Islet of Langerhans (tissue), 1 donor: ENCODE results near the gene RYR2.
"Not testable (repeated sequence)": the region's sequence is repeated elsewhere in the genome, so short reads cannot be mapped to it uniquely, and the experiment has no call there.

Source experiments
- FAIRE-seq: peaks from one replicate; lab custom pipeline; 2011; peaks lifted over from hg19 to GRCh38; lab: Jason Lieb, UNC

RYR2 gene

DNA sequence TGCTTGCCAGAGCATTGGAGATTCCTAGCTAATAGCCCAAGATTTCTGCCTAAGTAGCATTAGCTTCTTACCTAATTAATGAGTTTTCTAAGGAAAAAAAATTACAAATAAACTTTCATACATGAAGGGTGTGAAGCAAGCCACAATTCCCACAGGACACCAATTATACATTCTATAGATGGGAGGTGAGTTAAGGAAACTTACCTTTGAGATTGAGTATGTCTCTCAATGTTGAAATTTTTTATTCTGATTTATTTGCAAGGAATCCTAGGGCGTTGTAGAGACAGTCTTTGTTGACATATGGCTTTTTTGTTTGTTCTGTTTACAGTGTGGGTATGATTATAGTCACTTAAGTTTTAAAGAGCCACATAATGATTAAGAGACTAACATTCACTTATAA lies 313.0 kb downstream of the RYR2 start:
- FAIRE-seq, result no peak

DNA sequence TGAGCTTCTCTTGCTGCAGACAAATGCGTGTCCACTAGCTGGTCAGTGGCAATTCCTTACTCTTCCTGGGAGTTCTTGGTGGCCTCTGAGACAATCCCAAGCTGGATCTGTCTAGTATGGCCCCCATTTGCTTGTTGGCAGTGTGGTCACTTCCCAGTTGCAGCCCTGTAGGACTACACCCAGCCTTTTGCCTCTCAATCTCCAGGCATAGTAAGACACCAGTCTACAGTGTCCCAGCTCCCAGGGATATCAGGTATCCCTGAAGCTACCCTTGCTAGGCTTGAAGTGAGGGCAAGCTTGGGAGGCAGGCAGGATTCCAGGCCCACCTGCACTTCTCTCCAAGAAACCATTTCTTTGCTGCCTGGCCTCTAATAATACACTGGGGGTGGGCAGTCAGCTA lies 316.6 kb downstream of the RYR2 start:
- FAIRE-seq, result no peak

DNA sequence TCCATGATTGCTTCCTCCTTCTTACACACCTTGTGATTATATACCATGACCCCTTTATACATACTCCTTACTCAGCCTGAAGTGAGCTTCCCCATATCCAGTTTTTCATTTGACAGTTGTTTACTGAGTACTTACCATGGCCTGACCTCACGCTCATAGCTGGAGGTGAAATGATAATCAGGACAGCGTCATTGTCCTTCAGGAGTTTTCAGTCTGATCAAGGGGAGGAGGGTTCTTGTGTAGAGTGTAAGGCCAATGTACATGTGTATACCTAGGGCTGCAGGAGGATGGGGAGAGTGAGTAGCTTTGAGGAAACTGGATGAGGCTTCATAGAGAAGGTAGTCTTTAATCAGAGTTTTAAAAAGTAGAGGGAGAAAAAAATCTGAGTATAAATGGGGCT lies 325.8 kb downstream of the RYR2 start:
- FAIRE-seq, result no peak

DNA sequence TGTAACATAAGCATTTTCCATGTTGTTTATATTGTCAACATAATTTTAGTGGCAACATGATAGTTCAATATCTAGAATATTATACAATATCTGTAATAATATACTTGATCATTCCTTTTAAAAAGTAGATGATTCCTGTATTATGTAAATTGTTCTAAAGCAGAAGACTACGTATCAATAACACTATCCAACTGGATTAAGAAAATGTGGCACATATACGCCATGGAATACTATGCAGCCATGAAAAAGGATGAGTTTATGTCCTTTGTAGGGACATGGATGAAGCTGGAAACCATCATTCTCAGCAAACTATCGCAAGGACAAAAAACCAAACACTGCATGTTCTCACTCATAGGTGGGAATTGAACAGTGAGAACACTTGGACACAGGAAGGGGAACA lies 329.5 kb downstream of the RYR2 start:
- not testable (repeated sequence) for FAIRE-seq

DNA sequence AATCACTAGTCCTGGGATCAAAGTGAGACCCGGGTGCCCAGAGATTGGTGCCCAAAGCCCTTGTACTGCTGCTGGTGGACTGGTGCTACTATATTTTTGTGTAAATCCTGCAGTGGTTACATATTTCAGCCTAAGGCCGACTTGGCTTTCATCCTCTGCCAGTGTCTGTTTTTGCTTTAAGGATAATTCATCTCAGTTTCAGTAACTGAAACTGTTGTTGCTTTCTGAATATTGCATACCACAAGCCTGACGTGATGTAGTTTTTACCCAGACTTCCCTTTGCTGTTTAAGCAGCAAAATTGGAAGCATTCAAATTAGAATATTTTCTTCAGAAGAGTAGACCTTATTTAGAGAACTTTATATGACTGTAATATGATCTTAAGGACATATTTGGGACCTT lies 341.8 kb downstream of the RYR2 start:
- no peak for FAIRE-seq

DNA sequence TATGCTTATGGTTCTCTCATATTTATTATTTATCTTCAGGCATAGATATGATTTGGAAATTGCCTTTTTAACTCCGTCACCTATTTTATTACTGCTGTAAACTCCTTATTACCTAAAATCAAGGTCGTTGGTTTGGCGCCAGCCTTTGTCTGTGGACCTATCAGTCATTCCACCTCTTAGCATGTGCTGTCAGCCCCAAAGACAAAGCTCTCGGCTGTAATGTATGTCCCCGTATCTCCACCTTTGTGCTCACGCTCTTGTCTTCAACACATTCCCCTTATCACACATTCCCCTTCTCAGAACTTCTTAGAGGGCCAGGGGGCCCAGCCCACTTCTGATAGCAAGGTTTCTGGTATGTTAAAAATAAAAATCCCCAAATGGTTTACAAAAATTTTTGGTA lies 342.2 kb downstream of the RYR2 start:
- FAIRE-seq, result no peak

DNA sequence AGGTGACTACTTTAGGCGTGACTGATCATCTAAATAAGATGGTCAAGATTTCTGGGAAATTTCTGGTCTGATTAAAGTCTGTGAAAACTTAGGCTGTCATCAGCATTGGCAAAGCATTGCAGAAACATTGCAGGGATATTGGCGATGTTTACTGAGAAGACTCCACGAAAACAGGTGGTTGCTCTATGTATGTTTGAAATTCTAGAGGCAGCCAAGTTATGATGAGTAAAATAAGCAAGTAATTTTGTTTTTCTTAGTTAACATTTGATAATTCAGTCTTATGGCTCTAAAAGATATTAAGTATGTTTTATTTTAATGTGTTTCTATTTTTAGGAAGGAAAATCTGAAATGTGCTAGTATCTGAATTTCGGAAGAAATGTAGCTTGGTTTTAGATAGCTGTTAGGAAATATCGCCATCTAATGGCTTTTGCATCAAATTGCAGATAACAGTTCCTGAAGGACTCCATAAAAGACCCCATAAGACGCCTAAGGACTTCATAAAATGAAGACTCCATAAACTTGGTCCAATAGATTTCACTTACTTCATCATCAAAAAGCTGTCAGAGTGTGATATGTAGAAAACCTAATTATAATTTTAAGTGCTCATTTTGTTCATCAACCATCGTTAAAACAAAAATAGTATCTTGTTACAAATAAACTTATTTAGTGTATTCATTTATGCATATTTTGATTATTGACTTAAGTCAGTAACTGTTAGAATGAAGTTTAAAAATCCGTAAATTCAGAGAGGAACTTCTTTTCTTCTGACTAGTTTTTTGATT lies 344.6 kb downstream of the RYR2 start:
- FAIRE-seq, result peak; percentile 96

DNA sequence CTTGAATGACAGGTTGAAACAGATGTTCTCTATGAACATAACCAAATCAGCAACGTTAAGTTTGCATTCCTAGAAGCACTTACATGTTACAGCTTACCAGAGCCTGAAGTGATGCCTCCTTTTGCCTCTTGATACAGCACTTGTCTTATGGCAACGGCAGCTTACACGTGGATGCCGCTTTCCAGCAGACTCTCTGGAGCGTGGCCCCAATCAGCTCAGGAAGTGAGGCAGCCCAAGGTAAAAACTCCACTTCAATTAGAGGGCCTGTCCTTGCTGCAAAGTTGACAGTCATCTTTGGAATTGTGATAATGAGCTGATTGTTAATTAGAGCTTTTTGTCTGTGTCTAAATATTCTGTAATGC lies 345.1 kb downstream of the RYR2 start:
- no peak for FAIRE-seq

DNA sequence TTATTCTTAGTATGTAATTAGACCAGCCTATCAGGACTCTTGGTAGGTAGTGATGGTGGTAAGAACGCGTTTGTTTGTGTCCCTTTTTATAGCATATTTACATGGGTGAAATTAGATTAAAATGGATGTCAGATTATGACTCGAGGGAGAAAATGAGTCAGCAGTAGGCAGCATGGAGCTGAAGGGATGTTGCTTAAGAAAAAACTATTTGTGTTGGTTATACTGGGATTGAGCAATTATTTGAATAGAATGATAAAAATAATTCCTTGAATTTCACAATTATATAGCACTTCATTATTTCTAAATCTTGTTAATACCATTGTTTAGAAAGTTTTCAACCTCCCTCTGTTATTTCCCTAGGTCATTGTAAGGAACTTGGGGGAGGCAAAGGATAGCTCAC lies 348.8 kb downstream of the RYR2 start:
- FAIRE-seq, result no peak

DNA sequence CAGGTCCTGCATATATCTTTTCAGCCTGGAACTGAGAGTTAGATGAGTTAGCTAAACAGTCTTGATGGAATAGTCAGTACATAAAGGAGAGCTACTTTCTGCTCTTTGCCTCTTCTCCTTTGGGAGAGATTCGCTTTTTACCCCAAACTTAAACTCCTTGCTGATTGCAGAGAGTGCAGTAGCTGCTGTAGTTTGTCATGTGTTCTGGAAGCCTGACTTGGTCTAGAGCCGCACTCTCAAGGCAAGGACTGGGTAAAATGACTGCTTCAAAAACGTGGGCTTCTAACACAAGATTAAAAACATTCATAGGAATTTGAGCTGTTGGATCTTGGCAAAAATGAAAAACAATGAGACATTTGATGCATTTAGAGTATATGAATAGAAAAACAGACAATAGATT lies 351.6 kb downstream of the RYR2 start:
- FAIRE-seq, result no peak

DNA sequence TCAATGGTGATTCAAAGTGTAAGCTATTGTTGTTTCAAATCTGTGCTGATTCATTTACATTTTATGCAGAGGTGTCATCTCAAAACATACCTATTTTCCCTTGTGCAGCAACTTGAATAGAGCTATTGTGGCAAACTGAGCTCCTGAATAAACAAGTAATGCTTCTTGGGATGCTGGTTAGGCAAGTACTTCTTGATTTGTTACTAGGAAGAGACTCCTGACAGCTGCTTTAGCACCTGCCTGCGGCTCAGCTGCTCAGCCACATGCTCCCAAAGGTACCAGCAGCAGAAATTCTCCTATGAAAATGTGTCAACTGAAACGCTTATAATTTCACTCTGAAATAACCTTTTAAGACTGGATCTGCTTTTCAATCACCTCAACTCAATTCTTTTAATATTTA lies 352.3 kb downstream of the RYR2 start:
- no peak for FAIRE-seq

DNA sequence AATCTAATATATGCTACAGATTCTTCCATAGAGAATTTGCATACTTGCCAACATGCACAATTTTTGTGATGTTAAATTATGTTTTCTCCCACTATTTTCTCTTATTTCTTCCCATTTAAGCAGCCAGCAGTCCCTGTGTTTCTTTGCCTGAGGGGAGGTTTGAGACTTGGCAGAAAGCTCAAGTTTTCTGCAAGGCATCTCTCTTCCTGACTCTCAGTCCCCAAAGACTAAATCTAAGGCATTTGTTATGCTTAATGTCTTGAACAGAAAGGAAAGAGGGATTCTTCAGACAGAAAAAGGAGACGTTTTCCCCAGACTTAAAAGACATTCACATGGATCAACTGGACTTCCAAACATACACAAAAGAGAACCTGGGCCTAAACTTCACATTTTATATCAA lies 354.4 kb downstream of the RYR2 start:
- FAIRE-seq, result no peak

DNA sequence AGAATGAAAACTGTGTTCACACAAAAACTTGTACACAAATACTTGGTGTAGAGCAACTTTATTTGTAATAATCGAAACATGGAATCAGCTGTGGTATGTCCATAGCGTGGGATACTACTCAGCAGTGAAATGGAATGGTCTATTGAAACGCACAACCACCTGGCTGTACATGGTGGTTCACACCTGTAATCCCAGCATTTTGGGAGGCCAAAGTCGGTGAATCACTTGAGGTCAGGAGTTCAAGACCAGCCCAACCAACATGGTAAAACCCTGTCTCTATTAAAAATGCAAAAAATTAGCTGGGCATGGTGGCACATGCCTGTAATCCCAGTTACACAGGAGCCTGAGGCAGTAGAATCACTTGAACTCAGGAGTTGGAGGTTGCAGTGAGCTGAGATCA lies 356.8 kb downstream of the RYR2 start:
- no peak for FAIRE-seq

DNA sequence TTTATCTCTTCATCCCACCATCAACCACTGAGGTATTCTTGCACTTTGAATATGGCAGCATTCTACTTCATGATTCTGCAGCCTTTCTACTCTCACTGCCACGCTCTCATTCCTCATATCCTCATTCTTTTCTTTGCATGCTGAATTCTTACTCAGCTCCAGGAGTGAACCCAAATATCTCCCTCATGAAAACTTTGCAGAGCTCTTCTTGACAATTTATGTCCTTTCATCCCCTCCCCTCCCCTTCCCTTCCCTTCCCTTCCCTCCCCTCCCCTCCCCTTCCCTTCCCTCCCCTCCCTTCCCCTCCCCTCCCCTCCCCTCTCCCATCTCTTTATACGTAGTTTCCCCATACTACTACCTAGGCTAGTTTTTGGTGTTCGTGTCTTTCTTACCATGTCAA lies 363.9 kb downstream of the RYR2 start:
- FAIRE-seq, result no peak

DNA sequence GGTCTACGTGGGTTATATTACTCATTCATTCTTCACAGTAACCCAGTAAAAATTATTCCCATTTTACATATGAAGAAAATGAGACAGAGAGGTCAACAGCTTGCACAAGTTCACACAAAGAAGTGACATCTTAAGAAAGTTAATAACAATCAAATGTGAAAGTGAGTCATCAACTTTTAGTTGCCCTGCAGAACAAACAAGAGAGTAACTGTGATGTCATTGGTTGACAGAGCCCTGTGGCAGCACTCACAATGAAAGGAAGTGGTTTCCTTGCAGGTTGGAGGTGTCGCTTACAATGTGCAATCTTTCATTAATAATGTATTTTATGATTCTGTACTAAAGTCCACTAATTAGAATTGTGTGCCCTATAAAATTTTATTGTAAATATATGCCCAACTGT lies 369.6 kb downstream of the RYR2 start:
- no peak for FAIRE-seq

DNA sequence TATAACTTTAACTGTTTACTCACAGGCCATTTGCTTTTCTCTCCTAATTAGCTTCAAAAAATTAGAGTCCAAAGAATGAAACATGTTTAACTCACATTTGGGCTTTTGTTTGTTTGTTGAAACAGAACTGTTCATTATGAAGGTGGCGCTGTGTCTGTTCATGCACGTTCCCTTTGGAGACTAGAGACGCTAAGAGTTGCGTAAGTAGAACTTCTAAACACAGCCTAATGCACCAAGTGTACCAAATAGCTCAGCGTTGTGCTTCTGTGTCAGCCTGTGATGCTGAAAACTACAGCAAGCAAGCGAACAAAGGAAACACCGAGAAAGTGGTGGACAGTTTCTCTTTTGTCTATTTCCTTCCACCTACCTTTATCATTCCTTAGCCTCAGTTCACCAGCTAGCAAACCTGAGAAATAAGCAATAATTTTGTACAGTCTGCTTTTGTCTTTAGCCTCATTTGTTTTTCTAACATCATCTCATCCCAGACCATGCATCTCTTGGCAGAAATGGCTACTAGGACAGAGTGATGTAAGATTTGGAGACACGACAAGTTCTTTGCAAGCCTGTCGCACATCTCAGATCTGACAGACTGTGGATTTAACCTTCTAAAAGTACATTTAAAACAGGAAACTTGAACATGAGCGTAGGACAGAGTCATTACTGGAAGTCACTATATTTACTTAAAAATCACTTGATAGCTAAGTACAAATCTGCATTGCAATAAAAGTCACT lies 375.1 kb downstream of the RYR2 start:
- FAIRE-seq, result no peak

DNA sequence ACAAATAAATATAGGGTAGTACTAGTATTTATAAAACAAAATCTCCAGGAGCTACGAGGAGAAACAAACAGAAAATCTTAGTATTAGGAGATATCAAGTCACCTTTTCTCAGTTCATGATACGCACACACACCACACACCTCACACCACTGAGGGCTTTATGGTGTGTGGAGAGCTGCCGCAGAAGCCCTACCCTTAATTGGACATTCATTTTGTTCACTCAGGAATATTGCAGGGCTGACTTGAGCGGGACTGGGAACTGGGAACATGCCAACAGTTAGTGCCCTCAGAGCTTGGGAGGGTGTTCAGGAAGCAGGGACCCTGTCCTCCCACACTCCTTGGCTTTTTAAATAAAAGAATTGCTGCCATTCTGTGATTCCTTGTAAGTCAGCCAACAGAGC lies 386.8 kb downstream of the RYR2 start:
- no peak for FAIRE-seq

DNA sequence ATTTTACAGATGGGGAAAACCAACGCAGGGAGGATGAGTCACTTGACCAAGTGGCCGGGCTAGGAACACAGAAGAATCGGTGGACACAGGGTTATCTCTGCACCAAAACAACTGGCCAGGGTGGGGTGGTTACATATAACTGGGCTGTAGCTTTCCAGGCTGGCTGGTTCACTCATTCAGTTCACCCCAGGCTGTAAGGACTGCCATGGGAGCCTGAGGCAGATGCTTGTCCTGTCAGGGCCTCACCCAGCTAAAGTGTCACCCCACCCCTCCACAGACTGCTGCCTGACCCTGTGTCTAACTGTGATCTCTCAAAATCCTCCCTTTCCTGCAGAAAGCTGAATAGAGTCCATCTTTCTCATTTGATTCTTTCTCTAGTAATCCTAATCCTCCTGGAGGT lies 387.3 kb downstream of the RYR2 start:
- FAIRE-seq, result no peak

DNA sequence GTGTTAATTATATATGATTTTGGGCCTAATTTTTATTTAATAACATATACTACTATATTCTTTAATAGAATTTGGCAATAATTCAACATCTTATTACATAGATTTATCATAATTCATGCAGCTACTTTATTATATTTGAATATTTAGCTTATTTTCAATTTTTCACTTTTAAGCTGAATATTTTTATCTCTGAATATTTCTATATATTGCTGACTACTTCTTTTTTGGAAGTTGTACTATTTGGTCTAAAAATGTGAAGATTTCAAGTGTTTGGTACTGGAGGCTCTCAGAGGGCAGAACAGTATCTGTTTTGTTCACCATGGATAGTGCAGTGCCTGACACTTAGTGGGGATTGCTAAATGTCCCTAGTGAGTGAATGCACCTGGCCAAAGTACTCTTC lies 389.5 kb downstream of the RYR2 start:
- FAIRE-seq, result peak; percentile 36

DNA sequence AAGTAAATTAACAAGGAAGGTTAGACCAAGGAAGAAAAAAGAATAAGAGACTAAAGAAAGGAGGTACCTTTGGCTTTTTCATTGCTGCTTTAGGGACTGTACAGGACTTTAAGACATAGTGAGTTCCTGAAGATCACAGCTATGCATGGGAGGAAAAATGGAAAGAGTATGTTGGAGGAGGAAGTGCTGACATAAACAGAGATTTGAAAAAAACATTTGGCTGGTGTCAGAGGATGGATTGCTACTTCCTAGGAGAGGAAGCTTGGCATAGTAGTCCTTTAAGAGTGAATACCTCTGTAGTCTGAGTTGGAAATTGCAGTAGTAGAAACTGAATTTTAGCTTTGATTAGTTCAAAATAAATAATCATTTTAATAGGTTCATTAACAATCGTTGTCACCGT lies 398.4 kb downstream of the RYR2 start:
- FAIRE-seq, result no peak

DNA sequence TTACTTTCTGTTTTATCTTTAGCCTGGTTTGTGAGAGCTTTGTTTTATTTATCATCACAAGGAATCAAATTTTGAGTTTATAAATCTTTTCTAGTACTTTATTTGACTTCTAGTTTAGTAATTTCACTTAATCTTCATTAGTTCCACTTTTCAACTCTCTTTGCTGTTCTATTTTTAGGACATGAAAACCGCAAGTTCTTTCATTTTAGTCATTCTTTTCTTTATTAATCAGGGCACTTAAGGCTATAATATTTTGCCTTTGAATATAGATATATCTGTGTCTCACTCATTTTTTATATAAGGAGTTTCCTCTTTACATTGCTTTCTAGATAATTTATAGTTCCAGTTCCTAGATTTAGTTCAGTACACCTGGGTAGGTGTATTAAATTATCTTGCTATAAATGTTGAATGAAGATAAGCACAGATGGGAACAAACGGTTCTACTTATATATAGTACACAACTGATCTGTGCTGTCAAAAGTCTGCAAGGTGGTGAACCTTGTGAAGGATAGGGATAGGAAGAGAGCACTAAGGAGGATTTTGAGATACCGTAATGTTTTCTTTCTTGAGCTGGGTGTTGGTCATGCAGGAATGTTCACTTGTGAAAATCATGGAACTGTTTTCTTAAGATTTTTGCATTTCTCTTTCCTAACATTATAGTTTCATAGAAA lies 402.3 kb downstream of the RYR2 start:
- peak; percentile 56 for FAIRE-seq

DNA sequence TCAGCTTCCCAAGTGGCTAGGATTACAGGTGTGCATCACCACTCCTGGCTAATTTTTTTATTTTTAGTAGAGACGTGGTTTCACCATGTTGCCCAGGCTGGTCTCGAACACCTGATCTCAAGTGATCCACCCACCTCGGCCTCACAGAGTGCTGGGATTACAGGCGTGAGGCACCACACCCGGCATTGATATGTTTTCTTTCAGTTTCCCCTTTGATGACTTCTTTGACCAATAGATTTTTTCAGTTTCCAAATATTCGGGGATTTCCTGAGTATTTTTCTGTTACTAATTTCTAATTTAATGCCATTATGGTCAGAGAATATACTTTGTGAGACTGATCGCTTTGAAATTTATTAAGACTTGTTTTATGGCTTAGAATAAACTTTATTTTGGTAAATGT lies 406.1 kb downstream of the RYR2 start:
- no peak for FAIRE-seq

DNA sequence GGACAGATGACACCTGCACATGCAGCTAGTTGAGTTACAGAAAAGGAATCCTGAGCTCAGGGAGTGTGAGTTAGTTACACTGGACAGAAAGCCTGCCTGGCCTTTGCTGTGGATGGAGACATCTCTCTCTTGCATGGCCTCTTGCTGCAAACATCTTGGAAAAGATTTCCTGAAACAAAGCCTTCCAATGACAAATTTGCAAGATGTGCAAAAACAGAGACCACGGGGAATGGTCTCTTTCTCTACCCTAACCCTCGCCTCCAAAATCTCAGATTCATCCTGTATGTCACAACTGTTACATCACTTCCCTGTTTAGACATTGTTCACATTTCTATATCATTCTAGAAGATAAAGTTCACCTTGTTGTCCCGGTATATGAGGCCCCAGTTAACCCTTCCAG lies 415.6 kb downstream of the RYR2 start:
- no peak for FAIRE-seq

DNA sequence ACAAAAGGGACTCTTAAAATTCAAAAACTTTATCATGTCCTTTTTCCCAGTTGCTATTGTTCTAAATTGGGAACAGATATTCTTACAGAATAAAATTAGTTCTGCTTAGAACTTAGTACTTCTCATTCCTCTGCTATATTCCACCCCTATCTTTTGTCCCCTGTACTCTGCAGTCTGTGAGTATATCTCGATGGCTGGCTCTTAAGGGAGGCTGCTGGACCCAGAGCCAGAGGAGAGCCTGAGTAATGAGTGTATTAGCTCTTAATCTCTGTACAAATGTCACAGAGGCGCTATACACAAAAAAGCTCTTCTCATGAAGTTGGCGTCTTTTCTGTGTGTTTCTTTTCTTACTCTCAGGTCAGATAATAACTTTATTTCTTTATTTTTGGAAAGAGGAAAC lies 425.3 kb downstream of the RYR2 start:
- FAIRE-seq, result no peak
